Esophagus squamous epithelium (tissue), 4 donors: ENCODE results near the gene ZMPSTE24.

Experiments used
- CTCF ChIP-seq, 6 experiments: fragments of 450-650 bp in 4 of 6; fragments of 200-600 bp in 2 of 6; sonication (generic) in 2 of 6; IDR thresholded peaks; one replicate each; pipeline ENCODE4 v1.5.1; 2016 to 2019; ENCODE audit warnings: antibody characterized with exemption in 6 of 6, mild to moderate bottlenecking in 4 of 6, moderate library complexity in 4 of 6
- POLR2A ChIP-seq, 4 donors: fragments of 450-650 bp; IDR thresholded peaks; one replicate each; pipeline ENCODE4 v1.6.1; 2017; ENCODE audit warnings: antibody characterized with exemption in 4 of 4, mild to moderate bottlenecking in 4 of 4, moderate library complexity in 3 of 4

DNA sequence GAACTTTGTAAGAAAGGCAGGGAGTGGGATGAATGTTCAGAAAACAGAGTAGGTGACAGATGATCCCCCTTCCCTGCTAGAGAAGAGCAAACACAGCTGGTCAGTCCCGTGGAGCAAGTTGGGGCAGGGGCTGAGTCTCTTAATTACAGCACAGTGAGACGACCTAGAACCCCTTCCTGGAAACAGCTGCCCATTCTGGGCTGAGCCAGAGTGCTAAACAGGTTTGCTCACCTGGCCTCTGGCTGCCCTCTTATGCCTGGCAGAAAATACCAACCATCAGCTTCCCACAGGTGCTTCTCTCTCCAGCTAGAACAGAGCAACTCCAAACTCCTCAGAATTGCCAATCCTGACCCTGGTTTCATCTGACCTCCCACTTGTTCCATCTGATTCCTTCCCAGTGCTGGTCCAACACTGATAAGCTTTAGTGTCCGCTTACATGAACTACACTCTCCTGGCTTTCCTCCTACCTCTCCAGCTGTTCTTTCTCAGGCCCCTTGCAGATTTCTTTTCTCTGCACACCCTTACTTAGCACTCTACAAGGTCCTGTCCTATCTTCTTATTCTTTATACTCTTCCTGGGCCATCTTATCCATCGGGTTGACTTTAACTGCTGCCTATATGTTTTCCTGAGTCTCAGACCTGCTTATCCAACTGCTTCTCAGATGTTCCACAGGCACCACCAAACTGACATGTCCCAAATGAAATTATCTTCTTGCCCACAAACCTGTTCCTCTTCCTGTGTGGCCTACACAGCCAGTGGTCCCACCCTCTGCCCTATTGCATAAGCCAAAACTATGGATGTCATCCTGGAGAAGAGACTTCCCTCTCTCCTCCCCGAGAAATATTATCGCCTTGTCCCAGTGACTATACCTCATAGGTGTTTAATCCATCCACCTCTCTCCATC, 81.6 kb downstream of the ZMPSTE24 start:
- TF ChIP-seq CTCF (IDR thresholded peaks at IDR 0.05), result no peak
- no peak for TF ChIP-seq POLR2A (IDR thresholded peaks at IDR 0.05)
